Measurements from ENCODE around the gene NFATC1.
A peak's percentile ranks its signal among the peaks of the same experiment; 100 is the strongest.

The NFATC1 gene

DNA sequence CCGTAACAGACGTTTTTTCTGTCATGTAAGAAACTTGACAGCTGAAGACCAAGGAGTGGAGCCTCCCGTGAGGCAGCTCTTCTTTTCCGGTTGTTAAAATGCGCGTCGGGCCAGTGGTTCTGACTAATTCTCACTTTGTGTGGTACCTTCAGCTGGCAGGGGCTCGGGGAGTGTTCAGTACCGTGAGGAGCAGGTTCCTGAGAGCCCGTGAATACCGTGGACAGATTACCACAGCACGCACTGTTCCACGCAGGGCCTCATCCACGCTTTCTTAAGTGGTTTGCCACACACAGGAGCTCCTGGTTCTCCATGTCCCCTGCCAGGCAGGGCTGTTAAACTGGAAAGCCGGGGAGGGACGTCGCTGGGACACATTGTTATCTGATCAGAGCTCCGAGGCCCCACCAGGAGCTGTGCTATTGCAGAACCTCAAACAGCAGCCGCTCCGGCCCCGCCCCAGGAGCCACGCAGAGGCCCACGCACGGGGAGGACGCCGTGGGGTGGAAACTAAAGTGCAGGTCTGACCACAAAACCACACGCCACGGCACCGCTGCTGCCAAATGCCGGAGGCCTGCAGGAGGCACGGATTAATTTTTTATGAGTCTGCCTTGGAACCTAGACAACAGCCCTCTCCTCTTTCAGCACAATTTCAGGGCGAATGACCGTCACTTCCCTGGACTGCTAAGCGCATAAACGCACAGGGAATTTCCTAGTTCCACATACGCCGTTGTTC, 43.3 kb downstream of the NFATC1 start:
- no peak for DNase-seq

DNA sequence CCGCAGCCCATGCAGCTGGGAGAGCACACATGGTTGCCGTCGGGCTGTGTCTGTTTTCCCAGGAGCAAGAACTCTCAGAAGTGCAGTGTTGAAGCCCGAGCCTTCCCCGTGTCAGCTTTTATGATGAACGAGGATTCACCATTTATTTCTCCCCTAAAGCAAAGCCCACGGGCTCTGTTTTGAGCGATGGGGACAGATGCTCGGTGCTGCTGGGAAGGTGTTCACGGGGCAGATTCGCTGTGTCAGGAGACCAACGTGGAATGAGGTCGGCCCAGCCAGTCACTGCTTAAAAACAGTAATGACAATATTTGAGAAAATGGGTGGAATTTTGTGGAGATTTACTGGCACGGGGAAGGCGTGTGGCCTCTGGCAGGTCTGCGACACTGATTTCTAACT, 43.9 kb downstream of the NFATC1 start:
- no peak for DNase-seq

DNA sequence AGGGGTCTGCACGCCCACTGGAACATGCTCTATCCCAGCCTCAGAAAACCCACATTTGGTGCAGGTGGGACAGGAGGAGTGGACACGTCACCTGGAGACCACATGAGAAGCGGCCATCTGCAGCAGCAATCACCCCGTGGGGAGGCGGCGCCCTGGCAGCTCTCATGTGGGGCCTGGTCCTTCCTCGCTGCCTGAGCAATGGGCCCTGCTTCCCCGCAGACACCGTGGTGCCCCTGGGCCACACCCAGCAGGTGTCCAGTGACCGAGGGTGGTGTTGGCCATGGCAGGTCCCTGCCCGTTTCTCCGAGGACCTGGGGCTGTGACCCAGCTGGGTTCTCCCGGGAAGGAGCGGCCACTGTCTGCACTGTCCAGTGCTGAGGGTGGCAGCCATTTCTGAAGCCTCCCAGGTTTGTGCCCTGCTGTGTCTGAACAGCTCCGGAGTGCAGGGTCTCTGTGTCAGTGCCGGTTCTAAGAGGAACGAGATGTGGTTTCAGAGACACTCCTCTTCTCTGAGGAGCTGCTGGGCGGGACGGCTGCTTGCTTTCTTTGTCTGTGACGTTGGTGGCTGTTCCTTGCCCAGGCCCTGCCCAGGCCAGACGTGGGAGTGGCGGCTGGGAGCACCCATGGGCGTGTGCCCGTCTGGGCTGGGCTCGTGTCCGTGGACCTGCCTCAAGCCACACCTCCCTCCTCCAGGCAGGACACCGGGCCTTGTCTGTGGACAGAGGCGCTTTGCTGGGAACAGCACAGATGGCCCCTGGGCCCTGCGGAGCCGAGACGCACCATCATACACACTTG, 44.8 kb downstream of the NFATC1 start:
- DNase-seq, result no peak

DNA sequence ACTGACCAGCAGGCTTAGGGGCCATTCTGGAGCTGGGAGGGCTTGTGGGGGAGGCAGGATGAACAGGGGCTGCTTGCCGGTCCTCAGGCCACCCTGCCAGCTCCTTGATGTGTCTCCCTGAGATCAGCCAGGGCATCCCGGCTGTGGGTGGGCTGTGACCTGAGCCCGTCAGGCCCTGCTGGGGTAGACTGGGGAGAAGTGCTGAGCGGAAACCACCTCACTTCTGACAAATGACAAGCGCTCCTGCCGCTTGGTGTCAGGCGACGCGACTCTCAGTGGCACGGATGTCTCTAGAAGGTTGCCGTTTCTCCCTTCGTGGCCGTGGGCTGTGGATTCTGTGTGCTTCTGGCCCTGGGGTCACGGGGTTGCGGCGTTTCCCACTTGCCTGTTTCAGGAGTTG, 45.7 kb downstream of the NFATC1 start:
- no peak for DNase-seq

DNA sequence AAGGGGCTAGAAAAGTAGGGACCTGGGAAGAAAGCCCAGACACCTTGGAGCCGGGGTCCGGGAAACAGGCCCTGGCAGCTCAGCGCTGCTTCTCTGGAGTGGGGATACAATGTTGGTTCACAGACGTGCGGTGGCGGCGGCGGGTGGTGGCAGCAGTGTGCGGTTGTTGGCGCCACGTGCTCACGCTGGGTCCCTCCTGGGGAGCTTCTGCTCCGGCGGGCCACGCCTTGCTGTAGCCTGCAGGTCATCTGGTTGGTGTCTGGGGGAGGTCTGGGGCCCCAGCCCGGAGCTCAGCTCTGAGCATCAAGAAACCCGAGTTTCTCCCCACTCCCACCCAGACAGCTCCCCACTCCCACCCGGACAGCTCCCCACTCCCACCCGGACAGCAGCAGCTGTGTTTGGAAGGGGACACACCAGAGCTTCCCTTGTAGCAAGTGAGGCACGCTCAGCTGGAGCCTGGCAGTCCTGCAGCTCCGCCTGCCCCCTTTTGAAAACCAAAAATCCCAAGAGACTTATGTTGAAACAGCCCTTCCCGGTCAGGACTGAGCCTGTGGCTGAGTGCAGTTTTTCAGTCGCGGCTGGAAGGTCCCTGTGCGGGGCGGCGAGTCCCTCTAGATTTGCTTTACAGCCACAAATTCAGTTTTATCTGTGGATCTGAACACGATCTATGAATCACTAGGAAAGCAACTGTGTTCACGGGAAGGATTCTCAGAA, 46.9 kb downstream of the NFATC1 start:
- no peak for DNase-seq

DNA sequence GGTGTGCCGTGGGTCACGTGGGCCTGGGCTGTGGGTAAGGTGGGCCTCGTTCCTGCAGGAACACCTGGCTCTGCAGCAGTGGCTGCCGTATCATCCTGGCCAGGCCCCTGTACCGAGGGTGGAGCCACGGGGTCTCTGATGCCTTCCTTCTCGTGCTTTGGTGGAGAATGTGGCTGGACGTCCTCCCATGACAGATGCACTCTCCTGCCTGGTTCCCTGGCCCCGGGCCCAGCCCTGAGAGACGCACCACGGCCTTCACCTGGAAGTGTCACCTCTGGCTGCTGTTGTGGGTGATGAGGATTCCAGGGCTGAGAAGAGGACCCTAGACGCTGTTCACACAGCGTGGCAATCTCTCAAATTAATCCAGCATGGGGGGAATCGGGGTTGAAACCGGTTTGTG, 49.5 kb downstream of the NFATC1 start:
- DNase-seq, result no peak

DNA sequence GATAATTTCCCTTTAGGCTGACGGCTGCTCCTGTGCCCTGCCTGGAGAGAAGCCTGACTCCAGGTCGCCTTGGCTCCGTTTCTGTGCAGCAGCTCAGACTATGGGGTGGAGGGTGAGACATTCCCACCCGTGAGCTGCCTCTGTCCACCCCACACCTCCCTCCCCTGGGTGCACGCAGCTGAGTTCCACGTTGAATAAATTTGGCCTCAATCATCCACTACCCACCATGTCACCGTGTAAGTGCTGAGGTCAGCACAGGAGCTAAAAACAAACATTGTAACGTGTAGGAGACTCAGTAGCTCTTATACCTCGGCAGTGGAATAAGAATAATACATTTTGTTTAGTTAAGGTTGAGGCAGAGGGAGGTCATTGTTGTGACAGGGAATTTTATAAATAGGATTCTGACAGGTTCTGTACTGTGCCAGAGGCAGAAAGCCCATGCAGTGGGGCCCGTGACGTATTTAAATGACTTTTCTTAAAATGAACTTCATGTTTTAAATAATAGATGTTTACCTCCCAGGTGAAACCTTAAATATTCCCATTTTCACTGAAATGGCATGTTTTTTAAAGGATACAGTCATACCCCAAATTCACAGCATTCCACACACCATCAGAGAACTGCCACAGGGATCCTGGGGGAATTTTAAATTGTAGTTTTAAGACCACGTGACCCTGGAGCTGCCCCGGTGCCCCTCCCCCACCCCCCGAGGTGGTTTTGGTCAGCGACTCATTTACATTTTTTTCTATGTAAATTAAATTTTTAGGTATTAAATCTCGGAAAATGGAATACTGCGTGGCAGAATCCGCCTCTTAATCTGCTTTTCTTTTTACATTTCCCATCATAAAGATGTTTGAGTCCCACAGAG, 50.2 kb downstream of the NFATC1 start:
- no peak for DNase-seq

DNA sequence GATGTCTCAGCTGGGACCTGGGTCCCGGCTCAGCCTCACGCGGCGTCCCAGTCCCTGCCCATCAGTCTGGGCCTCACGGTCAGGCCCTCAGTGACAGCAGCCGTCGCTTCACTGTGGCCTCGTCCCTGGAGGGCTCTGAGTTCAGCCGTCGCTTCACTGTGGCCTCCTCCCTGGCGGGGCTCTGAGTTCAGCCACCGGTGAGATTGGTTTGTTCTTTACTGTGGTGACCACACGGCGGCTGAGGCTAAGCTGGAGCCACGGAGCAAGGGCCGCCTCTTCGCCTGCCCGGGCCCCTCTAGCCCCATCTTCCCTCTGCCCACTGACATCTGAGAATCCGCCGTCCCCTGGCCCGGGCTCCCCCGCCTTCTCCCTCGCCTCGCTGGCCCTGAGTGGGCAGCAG, 51.2 kb downstream of the NFATC1 start:
- no peak for DNase-seq

DNA sequence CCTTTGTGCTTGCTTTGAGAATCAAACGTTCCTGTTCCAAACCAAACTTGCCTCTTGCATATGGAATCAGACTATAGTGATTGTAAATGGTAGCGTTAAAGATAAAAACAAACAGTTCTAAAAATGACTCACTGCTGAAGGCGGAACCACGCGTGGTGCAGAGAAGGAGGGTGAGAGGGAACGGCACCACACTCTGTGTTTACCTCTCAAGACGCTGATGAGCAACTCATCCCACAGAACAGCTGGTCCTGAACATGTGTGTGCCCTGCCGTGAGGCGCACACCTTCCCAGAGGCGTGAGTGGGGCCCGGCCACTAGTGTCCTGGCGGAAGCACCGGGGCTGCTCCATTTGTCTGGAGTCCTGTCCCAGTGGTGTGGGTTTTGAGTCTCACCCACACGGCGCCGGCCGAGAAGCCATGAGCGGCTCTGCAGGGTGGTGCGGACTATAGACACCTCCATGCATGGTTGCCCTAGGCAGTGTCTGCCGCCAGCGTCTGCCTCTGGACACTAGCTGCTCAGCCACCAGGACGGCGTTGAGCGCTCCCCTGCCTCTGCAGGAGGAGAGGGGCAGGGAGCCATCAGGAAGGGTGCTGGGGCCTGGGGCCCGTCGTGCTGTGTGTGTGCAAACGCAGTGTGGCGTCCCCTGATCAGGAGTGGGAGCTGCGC, 52.1 kb downstream of the NFATC1 start:
- DNase-seq, result peak in 1 of 58 donors; percentile 13

DNA sequence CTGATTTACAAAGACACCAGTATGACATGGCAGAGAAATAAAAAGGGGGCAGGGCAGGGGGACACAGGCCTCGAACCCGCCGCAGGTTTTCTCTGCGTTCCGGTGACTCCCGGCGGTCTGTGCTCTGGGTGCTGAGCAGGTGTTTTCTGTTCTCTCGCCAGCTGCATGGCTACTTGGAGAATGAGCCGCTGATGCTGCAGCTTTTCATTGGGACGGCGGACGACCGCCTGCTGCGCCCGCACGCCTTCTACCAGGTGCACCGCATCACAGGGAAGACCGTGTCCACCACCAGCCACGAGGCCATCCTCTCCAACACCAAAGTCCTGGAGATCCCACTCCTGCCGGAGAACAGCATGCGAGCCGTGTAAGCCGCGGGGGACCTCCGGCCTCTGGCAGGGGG, 52.9 kb downstream of the NFATC1 start:
- no peak for DNase-seq

DNA sequence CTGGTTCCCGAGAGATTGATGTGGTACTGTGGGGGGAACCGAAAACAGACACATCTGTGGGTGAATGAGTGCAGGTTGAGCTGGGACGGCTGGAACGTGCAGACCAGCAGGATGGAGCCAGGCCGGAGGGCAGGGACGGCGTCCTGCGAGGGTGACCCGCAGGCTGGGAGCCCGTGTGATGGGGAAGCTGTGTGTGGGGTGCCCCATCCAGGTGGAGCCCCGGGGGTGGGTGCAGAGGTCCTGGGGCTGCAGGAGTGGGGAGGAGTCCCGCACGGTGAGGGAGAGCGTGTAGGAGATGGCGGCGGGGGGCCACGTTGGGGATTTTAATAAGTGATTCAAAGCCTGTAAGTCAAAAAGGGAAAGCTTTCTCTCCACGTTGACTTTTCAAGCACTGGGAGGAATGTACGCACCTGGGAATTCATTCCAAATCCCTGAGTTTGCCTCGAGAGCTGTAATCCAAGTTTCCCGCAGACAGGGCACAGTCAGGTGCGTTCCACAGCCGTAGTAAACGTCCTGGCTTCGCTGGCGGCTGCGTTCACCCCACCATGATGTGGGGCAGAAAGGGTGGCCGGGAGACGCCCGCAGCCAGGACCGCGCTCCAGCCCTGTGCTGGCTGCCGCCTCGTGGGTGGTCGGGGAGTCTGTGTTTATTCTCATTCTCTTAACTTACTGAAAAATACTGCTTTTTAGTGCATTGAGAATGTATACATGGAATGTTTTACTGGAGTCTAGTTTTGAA, 54.0 kb downstream of the NFATC1 start:
- no peak for DNase-seq

DNA sequence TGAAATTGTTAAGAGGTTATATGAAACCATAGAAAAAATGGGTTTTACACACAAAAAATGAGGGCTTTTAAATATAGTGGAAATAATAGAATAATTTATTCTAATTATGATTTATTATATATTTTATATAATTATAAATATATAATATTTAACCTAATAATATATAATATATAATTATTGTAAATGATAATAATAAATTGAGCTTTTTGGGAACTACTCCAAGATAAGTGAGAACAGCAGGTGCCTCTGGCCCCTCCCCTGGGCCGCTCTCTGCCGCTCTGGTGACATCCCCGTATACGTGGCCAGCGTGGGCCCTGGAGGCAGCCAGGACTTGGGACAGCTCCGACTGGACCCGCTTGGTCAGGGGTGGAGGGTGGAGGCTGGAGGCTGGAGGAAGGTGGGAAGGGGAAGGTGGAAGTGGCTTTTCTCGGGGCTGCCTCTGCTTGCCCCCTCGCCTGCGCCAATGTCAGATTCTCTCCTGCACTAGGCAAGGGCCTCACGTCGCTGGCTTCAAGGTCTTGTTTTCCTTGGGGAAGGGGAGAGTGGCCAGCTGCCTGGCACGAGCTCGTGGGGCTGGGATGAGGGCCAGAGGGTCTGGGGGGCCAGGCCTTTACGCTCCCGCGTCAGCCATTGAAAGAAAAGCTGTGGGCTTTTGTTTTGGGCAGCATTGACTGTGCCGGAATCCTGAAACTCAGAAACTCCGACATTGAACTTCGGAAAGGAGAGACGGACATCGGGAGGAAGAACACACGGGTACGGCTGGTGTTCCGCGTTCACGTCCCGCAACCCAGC, 54.8 kb downstream of the NFATC1 start:
- no peak for DNase-seq

DNA sequence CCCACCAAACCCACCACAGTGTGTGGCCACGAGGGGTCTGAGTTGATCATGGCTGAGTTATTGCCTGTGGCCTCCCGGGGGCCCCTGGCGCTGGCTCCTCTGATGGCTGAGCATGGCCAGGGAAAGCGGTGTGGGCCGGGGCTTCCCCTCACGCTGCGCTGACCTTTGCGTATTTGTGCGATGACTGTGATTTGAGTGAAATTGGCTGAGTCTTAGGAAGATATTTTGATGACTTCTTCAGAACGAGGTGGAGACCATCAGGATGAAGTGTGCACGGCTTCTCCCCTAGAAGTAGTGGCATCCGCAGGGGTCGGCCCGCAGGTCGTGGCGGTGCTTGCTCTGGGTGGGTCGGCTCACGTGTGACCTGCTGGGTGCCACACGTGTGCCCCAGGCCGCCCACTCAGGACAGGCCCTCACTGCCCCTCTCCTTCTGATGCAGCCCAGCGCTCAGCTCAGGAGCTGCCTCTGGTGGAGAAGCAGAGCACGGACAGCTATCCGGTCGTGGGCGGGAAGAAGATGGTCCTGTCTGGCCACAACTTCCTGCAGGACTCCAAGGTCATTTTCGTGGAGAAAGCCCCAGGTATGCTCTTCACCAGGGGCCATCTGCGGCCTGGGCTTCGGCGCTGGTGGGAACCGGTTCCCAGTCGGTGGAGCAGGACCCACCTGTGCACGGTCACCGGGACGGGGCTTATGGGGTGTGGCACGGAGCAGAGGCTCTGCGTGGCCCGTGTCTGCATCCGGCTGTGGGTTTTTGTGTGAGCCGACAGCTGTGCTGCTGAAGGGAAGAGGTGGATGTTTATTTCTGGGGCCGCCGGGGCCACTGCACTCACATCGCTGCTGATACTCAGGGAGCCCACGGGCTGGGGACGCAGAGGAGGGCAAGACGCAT, 55.8 kb downstream of the NFATC1 start:
- DNase-seq, result no peak

DNA sequence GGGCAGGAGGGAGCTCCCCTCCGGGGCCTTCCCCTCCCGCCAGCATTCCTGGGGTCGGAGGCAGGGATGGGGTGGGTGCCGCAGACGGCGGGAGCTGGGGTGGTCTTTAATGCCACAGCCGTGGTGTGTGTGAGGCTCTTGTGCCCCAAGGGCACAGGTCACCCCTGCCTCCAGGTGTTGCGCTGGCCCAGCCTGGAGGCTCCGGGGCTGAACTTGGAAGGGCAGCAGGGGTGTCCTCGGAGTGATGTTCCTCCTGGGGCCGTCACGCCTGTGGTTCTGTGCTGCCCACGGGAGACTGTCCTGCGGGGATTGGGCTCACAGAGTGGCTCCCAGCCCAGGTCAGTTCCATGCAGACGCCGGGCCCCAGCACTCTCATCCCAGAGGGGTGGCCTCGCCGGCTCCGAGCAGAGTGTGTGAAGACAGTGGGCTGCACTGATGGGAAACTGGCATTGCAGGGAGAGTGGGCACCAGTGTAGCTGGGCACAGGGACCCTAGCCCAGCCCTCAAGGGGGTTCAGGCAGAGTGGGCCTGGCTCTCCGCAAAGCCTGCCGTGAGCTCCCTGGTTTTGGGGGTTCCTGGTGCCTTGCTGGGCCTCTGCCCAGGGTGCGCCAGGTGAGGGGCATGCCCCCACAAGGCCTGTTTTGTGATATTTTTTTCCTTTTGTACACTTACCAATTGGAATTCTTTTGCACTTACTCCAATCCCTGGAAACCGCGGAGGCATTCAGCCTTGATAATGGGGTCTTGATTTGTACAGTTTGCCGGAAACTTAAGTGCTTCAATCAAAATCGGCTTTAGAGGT, 56.7 kb downstream of the NFATC1 start:
- DNase-seq, result no peak

DNA sequence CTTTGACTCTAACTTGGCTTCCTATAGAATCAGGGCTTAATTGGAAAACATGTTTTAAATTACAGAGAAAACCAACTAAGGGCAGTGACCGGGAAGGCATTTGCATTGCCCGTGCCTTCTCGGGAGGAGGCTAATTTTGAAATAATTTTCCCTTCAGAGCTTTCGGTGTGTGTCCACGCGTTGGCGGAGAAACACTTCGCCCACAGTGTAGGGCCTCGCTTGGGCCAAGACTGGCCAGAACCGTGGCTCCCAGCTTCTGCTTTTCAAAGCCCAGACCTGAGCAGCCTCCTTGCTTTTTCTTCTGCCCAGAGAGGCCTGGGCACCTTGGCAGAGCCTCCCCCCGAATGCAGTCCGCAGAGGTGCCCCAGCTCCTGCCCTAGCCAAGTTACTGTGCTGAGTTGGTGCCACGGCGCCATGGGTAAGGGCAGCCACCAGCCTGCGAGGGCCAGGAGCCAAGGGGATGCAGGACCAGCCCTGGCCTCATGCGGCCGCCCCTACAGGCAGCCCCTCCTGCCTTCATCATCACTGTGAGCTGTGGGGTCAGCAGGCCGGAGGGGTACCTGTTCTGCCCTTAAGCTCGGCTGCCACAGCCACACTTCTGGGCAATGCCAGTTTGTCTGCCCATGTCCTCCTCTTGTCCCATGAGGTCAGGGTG, 57.4 kb downstream of the NFATC1 start:
- no peak for DNase-seq

All from anterior cingulate cortex (tissue), 58 donors.